ENCODE data around the gene CD40. TPM values are rescaled to one million over a fixed set of nuclear protein-coding genes. Genes with fewer than 3 reads are reported as not detected.

CD40 gene
- total RNA-seq, 1 donor, result 0.45 TPM

GRCh38 chr20:46154305-46154704, 36.2 kb downstream of the CD40 start:
- TF ChIP-seq, protein P1, sequence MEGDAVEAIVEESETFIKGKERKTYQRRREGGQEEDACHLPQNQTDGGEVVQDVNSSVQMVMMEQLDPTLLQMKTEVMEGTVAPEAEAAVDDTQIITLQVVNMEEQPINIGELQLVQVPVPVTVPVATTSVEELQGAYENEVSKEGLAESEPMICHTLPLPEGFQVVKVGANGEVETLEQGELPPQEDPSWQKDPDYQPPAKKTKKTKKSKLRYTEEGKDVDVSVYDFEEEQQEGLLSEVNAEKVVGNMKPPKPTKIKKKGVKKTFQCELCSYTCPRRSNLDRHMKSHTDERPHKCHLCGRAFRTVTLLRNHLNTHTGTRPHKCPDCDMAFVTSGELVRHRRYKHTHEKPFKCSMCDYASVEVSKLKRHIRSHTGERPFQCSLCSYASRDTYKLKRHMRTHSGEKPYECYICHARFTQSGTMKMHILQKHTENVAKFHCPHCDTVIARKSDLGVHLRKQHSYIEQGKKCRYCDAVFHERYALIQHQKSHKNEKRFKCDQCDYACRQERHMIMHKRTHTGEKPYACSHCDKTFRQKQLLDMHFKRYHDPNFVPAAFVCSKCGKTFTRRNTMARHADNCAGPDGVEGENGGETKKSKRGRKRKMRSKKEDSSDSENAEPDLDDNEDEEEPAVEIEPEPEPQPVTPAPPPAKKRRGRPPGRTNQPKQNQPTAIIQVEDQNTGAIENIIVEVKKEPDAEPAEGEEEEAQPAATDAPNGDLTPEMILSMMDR (IDR thresholded peaks at IDR 0.05; ENCODE audit: insufficient read depth, low read length), result no peak
- DNase-seq (ENCODE audit: low read depth), result no peak

DNA sequence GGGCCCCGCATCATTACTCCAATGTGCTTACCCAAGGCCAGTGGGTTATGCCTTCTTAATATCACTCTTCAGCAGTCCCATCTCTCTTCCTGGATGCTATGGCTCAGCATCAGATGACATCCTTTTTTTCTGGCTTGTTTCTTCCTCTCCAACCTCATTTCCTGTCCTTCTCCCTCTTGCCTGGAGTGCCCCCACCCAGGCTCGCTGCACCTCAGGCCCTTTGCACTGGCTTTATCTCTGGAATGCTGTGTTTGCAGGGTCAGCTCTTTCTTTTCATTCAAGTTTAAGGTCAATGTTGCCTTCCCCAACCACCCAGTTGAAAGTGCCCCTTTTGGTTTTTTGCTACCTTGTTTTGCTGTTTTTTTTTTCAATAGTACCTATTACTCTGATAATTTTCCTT, 36.7 kb downstream of the CD40 start:
- H3K4me3 ChIP-seq (ENCODE audit: low read depth, low read length), result no peak overlapping the region
- TF ChIP-seq, protein P1 (IDR thresholded peaks at IDR 0.05; ENCODE audit: insufficient read depth, low read length), result no peak
- no peak for DNase-seq (ENCODE audit: low read depth)

More at GRCh38 chr20:46154305-46154704, 36.2 kb downstream of the CD40 start:
- H3K4me3 ChIP-seq (ENCODE audit: low read depth, low read length), result no peak overlapping the region

- no peak for DNase-seq (ENCODE audit: low read depth)
- no peak overlapping the region for H3K4me3 ChIP-seq (ENCODE audit: low read depth, low read length)
- TF ChIP-seq, protein P1 (IDR thresholded peaks at IDR 0.05; ENCODE audit: insufficient read depth, low read length), result no peak
Observed at GRCh38 chr20:46156065-46156464, 38.0 kb downstream of the CD40 start.

DNA sequence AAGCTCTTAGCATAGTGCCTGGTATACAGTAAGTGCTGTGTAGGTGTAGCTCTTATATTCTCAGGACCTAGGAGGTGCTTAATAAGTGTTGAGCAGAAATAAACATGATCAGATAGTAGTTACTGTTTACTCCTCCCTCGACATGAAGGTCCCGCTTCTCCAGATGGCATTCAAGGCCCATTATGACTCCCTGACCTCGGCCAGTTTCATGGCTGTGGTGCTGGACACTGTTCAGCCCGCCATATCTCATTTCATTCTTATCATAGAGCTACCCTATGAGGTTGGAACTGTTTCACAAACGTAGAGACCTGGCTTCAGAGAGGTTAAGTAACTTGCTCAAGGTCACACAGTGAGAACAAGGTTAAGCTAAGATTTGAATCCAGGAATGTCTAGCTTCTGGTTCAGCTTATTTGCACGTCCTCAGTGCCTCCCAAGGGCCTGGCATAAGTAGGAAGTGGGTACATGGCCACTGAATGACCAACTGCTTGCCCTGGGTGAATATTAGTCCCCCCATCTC, 39.0 kb downstream of the CD40 start:
- H3K4me3 ChIP-seq (ENCODE audit: low read depth, low read length), result no peak overlapping the region
- TF ChIP-seq, protein P1 (IDR thresholded peaks at IDR 0.05; ENCODE audit: insufficient read depth, low read length), result no peak
- DNase-seq (ENCODE audit: low read depth), result no peak

- no peak overlapping the region for H3K4me3 ChIP-seq (ENCODE audit: low read depth, low read length)
- TF ChIP-seq, protein P1 (IDR thresholded peaks at IDR 0.05; ENCODE audit: insufficient read depth, low read length), result no peak
- no peak for DNase-seq (ENCODE audit: low read depth)
Observed at GRCh38 chr20:46157625-46158024, 39.5 kb downstream of the CD40 start.

DNA sequence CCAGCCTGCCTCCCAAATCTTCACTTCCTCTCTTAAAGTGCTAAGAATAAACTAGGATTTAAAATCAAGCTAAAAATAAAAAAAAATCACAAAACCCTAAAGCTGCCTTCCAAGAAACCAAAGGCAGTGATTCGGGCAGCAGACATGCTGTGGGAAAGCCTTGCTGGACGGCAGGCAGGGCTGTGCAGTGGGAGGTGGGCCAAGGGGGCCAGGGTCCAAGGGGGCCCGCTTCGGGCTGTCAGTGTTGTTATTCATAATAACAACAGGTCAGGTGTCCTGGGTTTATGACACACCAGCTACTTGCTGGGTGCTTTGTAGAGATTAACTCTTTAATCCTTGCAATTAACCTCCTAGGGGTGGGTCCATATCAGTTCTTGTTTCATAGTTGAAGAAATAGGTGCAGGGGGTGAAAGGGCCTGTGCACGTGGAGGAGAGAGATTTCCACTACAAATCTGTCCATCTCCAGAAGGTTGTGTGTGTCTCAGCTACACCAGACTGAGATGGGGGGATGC, 40.4 kb downstream of the CD40 start:
- no peak for DNase-seq (ENCODE audit: low read depth)
- H3K4me3 ChIP-seq (ENCODE audit: low read depth, low read length), result no peak overlapping the region
- TF ChIP-seq, protein P1 (IDR thresholded peaks at IDR 0.05; ENCODE audit: insufficient read depth, low read length), result no peak
